GM21367 (cell line): Measurements from ENCODE around the gene SLIT2.

ENCODE experiments used
- ATAC-seq: cut with Tn5 transposase; IDR thresholded peaks from one replicate; pipeline ENCODE4 v1.9.1; 2021; ENCODE audit not compliant: unreplicated experiment

Gene SLIT2

GRCh38 chr4:20299515-20299914 lies 47.8 kb downstream of the SLIT2 start:
- ATAC-seq: no peak

GRCh38 chr4:20301161-20301560 lies 49.5 kb downstream of the SLIT2 start:
- ATAC-seq: no peak
